Liver (tissue), 9 donors: ENCODE measurements around the gene COL23A1. TPM values are rescaled to one million over a fixed set of nuclear protein-coding genes. Genes with fewer than 3 reads are reported as not detected.

Source experiments
- DNase-seq: peaks from one replicate; pipeline ENCODE4 v3.0.0-alpha.2; 2017; ENCODE audit warnings: low spot score
- H3K27ac ChIP-seq, 2 donors: one replicate each; pipeline ENCODE4 v1.7.0; 2013; ENCODE audit warnings: inconsistent platforms in 2 of 2, low read length in 2 of 2, control low read depth in 1 of 2, low read depth in 1 of 2, mild to moderate bottlenecking in 1 of 2
- H3K27me3 ChIP-seq, 4 donors: one replicate each; pipeline versions ENCODE4 v1.6.1 to v1.7.0; 2013; ENCODE audit warnings: low read length in 3 of 4, inconsistent platforms in 1 of 4, mild to moderate bottlenecking in 1 of 4, moderate library complexity in 1 of 4; ENCODE audit not compliant: control insufficient read depth in 4 of 4, insufficient read depth in 4 of 4
- H3K36me3 ChIP-seq, 4 donors: one replicate each; pipeline versions ENCODE4 v1.6.1 to v1.7.0; 2013; ENCODE audit warnings: low read length in 3 of 4, mild to moderate bottlenecking in 3 of 4, low read depth in 1 of 4, moderate library complexity in 1 of 4; ENCODE audit not compliant: control insufficient read depth in 4 of 4, insufficient read depth in 3 of 4
- H3K4me1 ChIP-seq, 4 donors: one replicate each; pipeline versions ENCODE4 v1.6.1 to v1.7.0; 2013; ENCODE audit warnings: low read length in 3 of 4, mild to moderate bottlenecking in 3 of 4, moderate library complexity in 1 of 4; ENCODE audit not compliant: control insufficient read depth in 4 of 4, insufficient read depth in 4 of 4
- H3K4me3 ChIP-seq, 3 donors: one replicate each; pipeline versions ENCODE4 v1.6.1 to v1.7.0; 2013; ENCODE audit warnings: low read length in 3 of 3, control low read depth in 1 of 3, low read depth in 1 of 3, mild to moderate bottlenecking in 1 of 3
- H3K9ac ChIP-seq, 2 donors: one replicate each; pipeline ENCODE4 v1.7.0; 2013; ENCODE audit warnings: low read length in 2 of 2, mild to moderate bottlenecking in 2 of 2, moderate library complexity in 2 of 2, control low read depth in 1 of 2, low read depth in 1 of 2
- H3K9me3 ChIP-seq, 4 donors: one replicate each; pipeline versions ENCODE4 v1.6.1 to v1.7.0; 2013; ENCODE audit warnings: low read length in 3 of 4; ENCODE audit not compliant: control insufficient read depth in 4 of 4
- EGR1 ChIP-seq, 2 donors: IDR thresholded peaks; 2 replicates each; pipeline ENCODE4 v1.6.1; 2016 to 2018; ENCODE audit warnings: antibody characterized with exemption in 2 of 2, low read depth in 2 of 2
- FOXA1 ChIP-seq: IDR thresholded peaks from 2 replicates; pipeline ENCODE4 v1.6.1; 2016; ENCODE audit warnings: antibody characterized with exemption
- FOXA2 ChIP-seq: IDR thresholded peaks from 2 replicates; pipeline ENCODE4 v1.6.1; 2016; ENCODE audit warnings: antibody characterized with exemption
- GABPA ChIP-seq, 2 donors: IDR thresholded peaks in 1 of 2; conservative IDR thresholded peaks in 1 of 2; 2 replicates each; pipeline ENCODE4 v1.6.1; 2016; ENCODE audit warnings: antibody characterized with exemption in 2 of 2, mild to moderate bottlenecking in 1 of 2, moderate library complexity in 1 of 2
- HNF4A ChIP-seq, 2 donors: conservative IDR thresholded peaks; 2 replicates each; pipeline ENCODE4 v1.6.1; 2016; ENCODE audit warnings: antibody characterized with exemption in 2 of 2, mild to moderate bottlenecking in 2 of 2
- HNF4G ChIP-seq: IDR thresholded peaks from 2 replicates; pipeline ENCODE4 v1.6.1; 2016; ENCODE audit warnings: antibody characterized with exemption
- JUND ChIP-seq, 2 donors: IDR thresholded peaks; 2 replicates each; pipeline ENCODE4 v1.6.1; 2016; ENCODE audit warnings: antibody characterized with exemption in 2 of 2
- NR2F2 ChIP-seq: IDR thresholded peaks from 2 replicates; pipeline ENCODE4 v1.6.1; 2016; ENCODE audit warnings: antibody characterized with exemption
- RAD21 ChIP-seq, 2 donors: IDR thresholded peaks; 2 replicates each; pipeline ENCODE4 v1.6.1; 2016; ENCODE audit warnings: antibody characterized with exemption in 2 of 2, mild to moderate bottlenecking in 2 of 2
- RXRA ChIP-seq, 2 donors: IDR thresholded peaks; 2 replicates each; pipeline ENCODE4 v1.6.1; 2017 to 2018; ENCODE audit warnings: antibody characterized with exemption in 2 of 2, mild to moderate bottlenecking in 1 of 2
- SP1 ChIP-seq: IDR thresholded peaks from 2 replicates; pipeline ENCODE4 v1.6.1; 2018; ENCODE audit warnings: antibody characterized with exemption, mild to moderate bottlenecking
- TAF1 ChIP-seq: conservative IDR thresholded peaks from 2 replicates; pipeline ENCODE4 v1.6.1; 2016; ENCODE audit warnings: antibody characterized with exemption, mild to moderate bottlenecking
- YY1 ChIP-seq: IDR thresholded peaks from 2 replicates; pipeline ENCODE4 v1.6.1; 2016; ENCODE audit warnings: antibody characterized with exemption, mild to moderate bottlenecking
- WGBS: extraction: QIAGEN DNeasy Blood & Tissue Kit; methylation state at CpG from one replicate; pipeline ENCODE4 v1.1.7; 2013; 5-methylcytosine and 5-hydroxymethylcytosine counted together
- polyA plus RNA-seq, 2 donors: library from polyadenylated mRNA; stranded (reverse) in 1 of 2; unstranded in 1 of 2; fragments of 200-250 nt in 1 of 2; fragments of >200 nt in 1 of 2; fragmentation: Nextera tagmentation in 1 of 2; extraction: Ambion mirVana in 1 of 2; gene quantifications; one replicate each; pipeline versions ENCODE4 v1.2.1 to v1.2.3, GENCODE V29; 2013 to 2015
- total RNA-seq, 2 donors: library from RNA; depleted of rRNA; stranded (reverse); fragments of >200 nt; gene quantifications; one replicate each; pipeline ENCODE4 v1.2.3, GENCODE V29; 2014
- TF ChIP-seq, protein P1 (sequence below): IDR thresholded peaks from 2 replicates; pipeline ENCODE4 v1.6.1; 2016; ENCODE audit warnings: antibody characterized with exemption
- TF ChIP-seq, protein P2 (sequence below): IDR thresholded peaks from 2 replicates; pipeline ENCODE4 v1.6.1; 2016; ENCODE audit warnings: antibody characterized with exemption, mild to moderate bottlenecking
- TF ChIP-seq, protein P3 (sequence below): IDR thresholded peaks from 2 replicates; pipeline ENCODE4 v1.6.1; 2016; ENCODE audit warnings: antibody characterized with exemption
- TF ChIP-seq, protein P4 (sequence below): IDR thresholded peaks from 2 replicates; pipeline ENCODE4 v1.6.1; 2016; ENCODE audit warnings: antibody characterized with exemption
- TF ChIP-seq, protein P5 (sequence below): fragments of 150-350 bp; IDR thresholded peaks from 2 replicates; pipeline ENCODE4 v1.5.1; 2017; ENCODE audit warnings: improper control_type of control experiment, low read depth, low read length; ENCODE audit not compliant: missing input control
- donor health status: healthy.
- donor health status: healthy.
- donor health status: healthy.
- donor health status: healthy.
- donor health status: healthy.

The COL23A1 gene
- total and polyA plus RNA-seq, 4 donors: 0.08 to 1.4 (median 0.27) TPM

DNA sequence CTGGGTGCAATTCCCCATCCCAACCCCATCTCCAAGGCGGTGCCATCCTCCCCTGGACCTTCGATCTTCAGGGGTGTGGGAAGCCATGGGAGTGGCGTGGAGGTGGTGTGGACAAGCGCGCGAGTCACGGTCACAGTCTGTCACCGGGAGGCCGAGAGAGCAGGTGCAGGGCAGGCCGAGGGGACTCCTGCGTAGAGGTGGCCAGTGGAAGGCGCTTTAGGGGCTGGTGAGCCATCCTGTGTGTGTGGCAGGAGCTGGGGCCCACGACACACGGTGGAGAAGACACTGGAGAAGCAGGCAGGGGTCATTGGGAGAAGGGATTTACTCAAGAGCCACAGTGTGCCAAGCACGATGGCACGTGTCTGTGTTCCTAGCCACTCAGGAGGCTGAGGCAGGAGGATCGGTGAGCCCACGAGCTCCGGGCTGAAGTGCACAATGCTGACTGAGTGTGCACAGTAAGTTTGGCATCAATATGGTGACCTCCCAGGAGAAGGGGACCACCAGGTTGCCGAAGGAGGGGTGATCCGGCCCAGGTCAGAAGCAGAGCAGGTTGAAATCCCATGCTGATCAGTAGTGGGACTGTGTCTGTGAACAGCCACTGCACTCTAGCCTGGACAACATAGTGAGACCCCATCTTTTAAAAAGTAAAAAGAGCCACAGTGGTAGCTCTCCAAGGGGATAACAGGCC lies 212.5 kb downstream of the COL23A1 start:
- Histone ChIP-seq H3K9me3 (no peaks in the 10 kb centered on the region), H3K4me3 (no peak overlapping the region), H3K27ac (no peak overlapping the region), H3K27me3 (no peaks in the 10 kb centered on the region), H3K9ac (no peak overlapping the region), H3K4me1 (no peaks in the 10 kb centered on the region), H3K36me3 (no peaks in the 10 kb centered on the region)
- WGBS: 96% methylated on average over 21 of the region's 21 CpGs
- TF ChIP-seq FOXA2 (no peak), YY1 (no peak), GABPA (IDR thresholded peaks at IDR 0.05 in 1 of 2, conservative IDR thresholded peaks at IDR 0.05 in 1 of 2) (no peak)
- TF ChIP-seq, protein P1, sequence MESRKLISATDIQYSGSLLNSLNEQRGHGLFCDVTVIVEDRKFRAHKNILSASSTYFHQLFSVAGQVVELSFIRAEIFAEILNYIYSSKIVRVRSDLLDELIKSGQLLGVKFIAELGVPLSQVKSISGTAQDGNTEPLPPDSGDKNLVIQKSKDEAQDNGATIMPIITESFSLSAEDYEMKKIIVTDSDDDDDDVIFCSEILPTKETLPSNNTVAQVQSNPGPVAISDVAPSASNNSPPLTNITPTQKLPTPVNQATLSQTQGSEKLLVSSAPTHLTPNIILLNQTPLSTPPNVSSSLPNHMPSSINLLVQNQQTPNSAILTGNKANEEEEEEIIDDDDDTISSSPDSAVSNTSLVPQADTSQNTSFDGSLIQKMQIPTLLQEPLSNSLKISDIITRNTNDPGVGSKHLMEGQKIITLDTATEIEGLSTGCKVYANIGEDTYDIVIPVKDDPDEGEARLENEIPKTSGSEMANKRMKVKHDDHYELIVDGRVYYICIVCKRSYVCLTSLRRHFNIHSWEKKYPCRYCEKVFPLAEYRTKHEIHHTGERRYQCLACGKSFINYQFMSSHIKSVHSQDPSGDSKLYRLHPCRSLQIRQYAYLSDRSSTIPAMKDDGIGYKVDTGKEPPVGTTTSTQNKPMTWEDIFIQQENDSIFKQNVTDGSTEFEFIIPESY: no peak
- DNase-seq: no peak

DNA sequence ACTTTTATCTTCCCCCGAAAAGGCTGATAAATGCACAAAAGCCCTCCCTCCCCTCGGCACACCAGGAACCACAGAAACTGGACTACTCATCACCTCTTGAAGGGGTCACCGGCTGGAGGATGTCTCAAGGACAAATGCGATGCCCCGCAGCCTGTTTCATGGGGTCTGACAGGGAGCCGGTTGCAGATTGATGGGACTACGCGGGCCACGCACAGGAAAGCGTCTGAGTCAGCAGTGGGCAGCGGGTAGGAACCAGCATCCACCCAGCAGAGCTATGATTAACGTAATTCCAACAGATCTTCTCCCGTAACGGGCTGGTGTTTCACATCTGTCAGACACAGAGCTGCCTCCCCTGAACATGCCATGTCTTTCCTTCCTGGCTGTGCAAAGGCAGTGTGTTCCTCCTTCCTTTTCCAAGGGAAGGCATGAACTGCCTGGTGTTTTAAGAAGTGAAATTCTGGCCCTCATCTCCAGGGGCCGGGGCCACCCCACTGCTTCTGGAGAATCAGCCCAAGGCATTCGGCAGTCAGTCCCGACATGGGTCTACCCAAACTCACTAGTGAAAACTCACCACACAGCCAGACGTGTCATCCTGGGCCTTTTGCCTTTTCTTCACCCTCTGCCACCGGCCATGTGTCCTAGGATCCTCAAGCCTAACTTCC lies 213.1 kb downstream of the COL23A1 start:
- no peak overlapping the region for H3K9ac ChIP-seq
- H3K4me3 ChIP-seq: no peak overlapping the region
- no peak overlapping the region for H3K27ac ChIP-seq
- no peak for DNase-seq
- H3K27me3 ChIP-seq: no peaks in the 10 kb centered on the region
- H3K4me1 ChIP-seq: no peaks in the 10 kb centered on the region
- no peaks in the 10 kb centered on the region for H3K9me3 ChIP-seq
- WGBS: 78% methylated on average over 19 of the region's 19 CpGs
- TF ChIP-seq HNF4A (conservative IDR thresholded peaks at IDR 0.05) (no peak), NR2F2 (no peak), RXRA (IDR thresholded peaks at IDR 0.05) (no peak), HNF4G (no peak), TAF1 (no peak), GABPA (IDR thresholded peaks at IDR 0.05 in 1 of 2, conservative IDR thresholded peaks at IDR 0.05 in 1 of 2) (no peak), FOXA1 (no peak), EGR1 (IDR thresholded peaks at IDR 0.05; ENCODE audit: low read depth in 2 of 2) (no peak), YY1 (no peak), JUND (IDR thresholded peaks at IDR 0.05) (no peak), RAD21 (IDR thresholded peaks at IDR 0.05) (no peak), SP1 (no peak), FOXA2 (no peak)
- TF ChIP-seq, protein P2, sequence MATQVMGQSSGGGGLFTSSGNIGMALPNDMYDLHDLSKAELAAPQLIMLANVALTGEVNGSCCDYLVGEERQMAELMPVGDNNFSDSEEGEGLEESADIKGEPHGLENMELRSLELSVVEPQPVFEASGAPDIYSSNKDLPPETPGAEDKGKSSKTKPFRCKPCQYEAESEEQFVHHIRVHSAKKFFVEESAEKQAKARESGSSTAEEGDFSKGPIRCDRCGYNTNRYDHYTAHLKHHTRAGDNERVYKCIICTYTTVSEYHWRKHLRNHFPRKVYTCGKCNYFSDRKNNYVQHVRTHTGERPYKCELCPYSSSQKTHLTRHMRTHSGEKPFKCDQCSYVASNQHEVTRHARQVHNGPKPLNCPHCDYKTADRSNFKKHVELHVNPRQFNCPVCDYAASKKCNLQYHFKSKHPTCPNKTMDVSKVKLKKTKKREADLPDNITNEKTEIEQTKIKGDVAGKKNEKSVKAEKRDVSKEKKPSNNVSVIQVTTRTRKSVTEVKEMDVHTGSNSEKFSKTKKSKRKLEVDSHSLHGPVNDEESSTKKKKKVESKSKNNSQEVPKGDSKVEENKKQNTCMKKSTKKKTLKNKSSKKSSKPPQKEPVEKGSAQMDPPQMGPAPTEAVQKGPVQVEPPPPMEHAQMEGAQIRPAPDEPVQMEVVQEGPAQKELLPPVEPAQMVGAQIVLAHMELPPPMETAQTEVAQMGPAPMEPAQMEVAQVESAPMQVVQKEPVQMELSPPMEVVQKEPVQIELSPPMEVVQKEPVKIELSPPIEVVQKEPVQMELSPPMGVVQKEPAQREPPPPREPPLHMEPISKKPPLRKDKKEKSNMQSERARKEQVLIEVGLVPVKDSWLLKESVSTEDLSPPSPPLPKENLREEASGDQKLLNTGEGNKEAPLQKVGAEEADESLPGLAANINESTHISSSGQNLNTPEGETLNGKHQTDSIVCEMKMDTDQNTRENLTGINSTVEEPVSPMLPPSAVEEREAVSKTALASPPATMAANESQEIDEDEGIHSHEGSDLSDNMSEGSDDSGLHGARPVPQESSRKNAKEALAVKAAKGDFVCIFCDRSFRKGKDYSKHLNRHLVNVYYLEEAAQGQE: no peak
- TF ChIP-seq, protein P3, sequence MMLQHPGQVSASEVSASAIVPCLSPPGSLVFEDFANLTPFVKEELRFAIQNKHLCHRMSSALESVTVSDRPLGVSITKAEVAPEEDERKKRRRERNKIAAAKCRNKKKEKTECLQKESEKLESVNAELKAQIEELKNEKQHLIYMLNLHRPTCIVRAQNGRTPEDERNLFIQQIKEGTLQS: no peak
- TF ChIP-seq, protein P4, sequence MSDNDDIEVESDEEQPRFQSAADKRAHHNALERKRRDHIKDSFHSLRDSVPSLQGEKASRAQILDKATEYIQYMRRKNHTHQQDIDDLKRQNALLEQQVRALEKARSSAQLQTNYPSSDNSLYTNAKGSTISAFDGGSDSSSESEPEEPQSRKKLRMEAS: no peak
- TF ChIP-seq, protein P5, sequence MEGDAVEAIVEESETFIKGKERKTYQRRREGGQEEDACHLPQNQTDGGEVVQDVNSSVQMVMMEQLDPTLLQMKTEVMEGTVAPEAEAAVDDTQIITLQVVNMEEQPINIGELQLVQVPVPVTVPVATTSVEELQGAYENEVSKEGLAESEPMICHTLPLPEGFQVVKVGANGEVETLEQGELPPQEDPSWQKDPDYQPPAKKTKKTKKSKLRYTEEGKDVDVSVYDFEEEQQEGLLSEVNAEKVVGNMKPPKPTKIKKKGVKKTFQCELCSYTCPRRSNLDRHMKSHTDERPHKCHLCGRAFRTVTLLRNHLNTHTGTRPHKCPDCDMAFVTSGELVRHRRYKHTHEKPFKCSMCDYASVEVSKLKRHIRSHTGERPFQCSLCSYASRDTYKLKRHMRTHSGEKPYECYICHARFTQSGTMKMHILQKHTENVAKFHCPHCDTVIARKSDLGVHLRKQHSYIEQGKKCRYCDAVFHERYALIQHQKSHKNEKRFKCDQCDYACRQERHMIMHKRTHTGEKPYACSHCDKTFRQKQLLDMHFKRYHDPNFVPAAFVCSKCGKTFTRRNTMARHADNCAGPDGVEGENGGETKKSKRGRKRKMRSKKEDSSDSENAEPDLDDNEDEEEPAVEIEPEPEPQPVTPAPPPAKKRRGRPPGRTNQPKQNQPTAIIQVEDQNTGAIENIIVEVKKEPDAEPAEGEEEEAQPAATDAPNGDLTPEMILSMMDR: no peak
- TF ChIP-seq, protein P1: no peak
- no peaks in the 10 kb centered on the region for H3K36me3 ChIP-seq
